GM23338 (cell line): ENCODE data around the gene MYO9B.
"Not testable (repeated sequence)": the region's sequence is repeated elsewhere in the genome, so short reads cannot be mapped to it uniquely, and the experiment has no call there.

Experiments used
- CTCF ChIP-seq, 2 experiments: fragments of 200-600 bp in 1 of 2; sonication (generic) in 1 of 2; conservative IDR thresholded peaks; 2 replicates each; pipeline versions ENCODE4 v1.5.1 to v1.6.1; 2016 to 2017; ENCODE audit warnings: antibody characterized with exemption in 2 of 2, low read depth in 2 of 2, mild to moderate bottlenecking in 2 of 2, moderate library complexity in 1 of 2
- POLR2AphosphoS5 ChIP-seq: IDR thresholded peaks from 2 replicates; pipeline ENCODE4 v1.6.1; 2016; ENCODE audit warnings: antibody characterized with exemption, low read depth

GRCh38 chr19:17162131-17162530, 86.6 kb downstream of the MYO9B start:
- TF ChIP-seq POLR2AphosphoS5; CTCF (conservative IDR thresholded peaks at IDR 0.05; ENCODE audit: low read depth in 2 of 2): not testable (repeated sequence)
